ENCODE measurements around the gene SF3A2.
"Not testable (repeated sequence)": the region's sequence is repeated elsewhere in the genome, so short reads cannot be mapped to it uniquely, and the experiment has no call there.

SF3A2 gene

DNA sequence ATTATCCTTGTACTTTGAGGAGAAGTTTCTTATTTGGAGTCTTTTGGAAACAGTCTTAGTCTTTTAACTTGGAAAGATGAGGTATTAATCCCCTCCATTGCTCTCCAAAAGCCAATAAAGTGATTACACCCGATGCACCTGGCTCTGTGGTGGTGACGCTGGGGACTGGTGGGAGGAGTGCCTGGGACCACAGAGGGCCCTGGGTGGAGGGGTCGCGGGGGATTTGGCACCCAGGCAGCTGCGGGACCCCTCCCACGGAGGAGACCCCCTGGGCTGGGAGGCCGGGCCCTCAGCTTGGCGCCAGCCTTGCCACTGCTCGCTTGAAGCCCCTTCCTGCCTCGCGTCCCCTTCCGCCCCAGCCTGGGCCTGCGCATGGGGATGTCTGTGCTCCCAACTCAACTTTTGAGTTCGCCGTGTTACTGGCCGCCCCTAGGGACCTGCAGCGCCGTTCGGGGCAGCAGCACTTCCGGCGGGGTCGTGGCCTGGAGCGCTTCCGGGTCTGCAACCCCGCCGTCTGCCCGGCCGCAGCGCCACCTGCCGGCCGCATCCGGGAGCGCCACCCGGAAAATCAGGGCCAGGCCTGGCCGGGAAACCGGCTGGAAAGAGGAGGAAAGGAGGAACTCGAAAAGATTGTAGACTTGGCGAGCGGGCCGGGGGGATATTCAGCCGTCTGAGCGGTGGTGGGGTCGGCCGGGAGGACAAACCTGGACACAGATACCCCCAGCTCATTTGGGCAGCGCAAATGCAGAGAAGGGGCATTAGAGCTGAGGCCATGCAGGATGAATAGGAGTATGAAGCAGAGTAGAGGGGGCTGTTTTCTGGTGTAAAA is 36.9 kb downstream of the SF3A2 start:
- peak; percentile 85 for DNase-seq (ENCODE audit: low spot score)

DNA sequence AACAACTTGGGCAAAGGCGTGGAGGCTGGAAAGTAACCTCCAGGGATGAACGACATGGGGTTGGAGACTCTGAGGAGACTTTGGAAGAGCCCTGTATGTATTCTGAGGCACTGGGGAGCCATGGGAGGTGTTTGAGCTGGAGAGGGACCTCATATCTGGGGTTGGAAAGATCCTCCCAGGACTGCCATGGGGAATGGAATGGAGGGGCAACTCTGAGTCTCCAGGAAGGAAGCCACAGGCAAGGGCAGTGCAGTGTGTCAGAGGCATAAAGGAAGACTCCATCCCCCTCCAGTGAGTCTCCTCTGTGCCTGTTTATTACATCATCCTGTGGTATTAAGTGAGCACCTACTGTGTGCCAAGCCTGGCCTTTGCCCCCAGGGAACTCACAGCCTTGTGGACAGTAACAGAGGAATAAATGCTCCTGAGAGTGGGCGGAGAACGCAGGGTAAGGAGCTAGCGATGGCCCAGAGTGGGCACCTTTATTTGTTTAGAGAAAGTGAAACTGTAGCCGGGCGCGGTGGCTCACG is 37.6 kb downstream of the SF3A2 start:
- no peak for DNase-seq (ENCODE audit: low spot score)

DNA sequence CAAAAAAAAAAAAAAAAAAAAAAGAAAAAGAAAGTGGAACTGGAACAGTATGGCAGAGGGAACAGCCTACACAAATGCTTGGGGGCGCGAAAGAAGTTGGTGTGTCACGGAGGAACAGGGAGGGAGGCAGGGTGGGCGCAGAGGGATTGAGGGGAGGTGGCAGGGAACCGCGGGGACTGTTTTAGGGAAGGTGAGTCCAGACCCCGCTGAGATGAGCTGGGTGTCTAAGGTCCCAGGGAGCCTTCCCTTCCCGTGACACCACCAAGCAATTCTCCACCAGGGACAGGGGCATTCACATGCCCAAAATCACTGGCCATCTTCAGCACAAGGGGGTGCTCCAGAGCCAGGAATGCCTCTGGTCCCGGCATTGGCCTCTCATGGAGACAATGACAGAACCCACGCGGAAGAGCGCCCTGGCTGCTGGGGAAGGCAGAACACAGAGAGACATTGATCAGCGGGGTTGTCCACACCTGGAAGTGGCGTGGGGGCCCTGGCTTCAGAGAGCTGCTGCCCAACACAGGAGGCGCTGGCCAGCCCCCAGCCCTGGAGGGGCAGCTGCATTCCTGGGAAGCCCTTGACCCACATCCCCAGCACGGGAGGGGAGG is 38.4 kb downstream of the SF3A2 start:
- peak; percentile 77 for DNase-seq (ENCODE audit: low spot score)

DNA sequence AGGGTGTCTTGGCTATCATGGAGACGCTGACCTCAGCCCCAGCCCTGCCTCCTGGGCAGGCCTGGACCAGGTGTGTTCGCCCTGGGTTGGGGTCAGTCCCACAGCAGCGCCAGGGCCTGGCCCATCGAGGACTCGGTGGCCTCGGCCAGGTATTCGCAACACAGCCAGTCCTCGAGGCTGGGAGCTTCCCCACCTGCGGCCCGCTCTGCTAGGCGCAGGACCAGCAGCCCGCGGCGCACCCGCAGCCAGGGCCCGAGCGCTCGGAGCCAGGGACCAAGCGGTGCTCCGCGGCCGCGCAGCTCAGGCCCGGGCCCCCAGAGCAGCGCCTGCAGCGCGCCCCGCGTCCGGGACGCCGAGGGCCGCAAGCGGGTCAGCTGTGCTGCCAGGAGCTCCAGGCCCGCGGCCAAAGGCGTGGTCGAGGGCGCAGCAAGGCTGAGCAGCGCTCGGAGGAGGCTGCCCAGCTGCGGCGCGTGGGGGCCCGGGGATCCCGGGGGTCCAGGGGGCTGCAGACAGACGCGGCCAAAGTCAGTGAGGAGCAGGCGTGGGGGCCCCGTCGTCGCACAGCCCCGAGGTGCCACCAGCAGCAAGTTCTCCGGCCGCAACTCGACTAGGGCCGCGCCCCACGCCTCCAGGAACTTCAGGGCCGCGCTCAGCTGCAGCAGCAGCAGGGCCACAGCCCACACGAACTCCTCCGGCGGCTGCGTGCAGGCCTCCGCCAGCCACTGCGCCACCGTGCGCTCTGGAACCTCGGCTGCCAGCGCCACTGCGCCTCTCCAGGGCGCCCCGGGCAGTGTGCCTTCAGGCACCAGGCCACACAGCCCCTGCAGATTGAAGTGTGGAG is 39.2 kb downstream of the SF3A2 start:
- DNase-seq (ENCODE audit: low spot score) = no peak

DNA sequence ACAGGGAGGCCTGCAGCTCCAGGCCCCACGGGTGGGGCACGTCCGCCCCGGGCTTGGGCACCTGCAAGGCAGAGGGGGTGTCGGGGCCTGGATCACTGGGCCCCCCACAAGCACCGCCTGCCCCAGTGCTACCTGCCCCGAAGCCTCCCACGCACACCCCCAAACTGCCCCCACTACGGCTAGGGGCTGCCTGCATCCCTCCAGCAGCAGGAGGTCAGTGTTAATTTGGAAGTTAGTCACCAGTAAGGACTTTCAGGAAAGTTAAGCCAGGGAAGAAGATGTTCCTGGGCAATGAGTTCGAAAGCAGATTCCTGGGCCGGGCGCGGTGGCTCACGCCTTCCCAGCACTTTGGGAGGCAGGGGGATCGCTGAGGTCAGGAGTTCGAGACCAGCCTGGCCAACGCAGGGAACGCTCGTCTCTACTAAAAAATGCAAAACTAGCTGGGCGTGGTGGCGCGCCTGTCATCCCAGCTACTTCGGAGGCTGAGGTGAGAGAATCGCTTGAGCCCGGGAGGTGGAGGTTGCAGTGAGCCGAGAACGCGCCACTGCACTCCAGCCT is 39.9 kb downstream of the SF3A2 start:
- no peak for DNase-seq (ENCODE audit: low spot score)

DNA sequence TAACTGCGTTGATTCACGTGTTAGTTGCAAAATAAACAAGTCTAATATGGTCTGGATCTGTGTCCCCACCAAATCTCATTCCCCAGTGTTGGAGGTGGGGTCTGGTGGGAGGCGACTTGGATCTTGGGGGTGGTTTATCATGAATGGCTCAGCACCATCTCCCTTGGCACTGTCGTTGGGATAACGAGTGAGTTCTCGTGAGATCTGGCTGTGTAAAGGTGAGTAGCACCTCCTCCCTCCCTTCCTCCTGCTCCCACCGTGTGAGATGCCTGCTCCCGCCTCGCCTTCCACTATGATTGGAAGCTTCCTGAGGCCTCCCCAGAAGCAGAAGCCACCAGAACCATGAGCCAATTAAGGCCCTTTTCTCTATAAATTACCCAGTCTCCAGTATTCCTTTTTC is 40.5 kb downstream of the SF3A2 start:
- no peak for DNase-seq (ENCODE audit: low spot score)

DNA sequence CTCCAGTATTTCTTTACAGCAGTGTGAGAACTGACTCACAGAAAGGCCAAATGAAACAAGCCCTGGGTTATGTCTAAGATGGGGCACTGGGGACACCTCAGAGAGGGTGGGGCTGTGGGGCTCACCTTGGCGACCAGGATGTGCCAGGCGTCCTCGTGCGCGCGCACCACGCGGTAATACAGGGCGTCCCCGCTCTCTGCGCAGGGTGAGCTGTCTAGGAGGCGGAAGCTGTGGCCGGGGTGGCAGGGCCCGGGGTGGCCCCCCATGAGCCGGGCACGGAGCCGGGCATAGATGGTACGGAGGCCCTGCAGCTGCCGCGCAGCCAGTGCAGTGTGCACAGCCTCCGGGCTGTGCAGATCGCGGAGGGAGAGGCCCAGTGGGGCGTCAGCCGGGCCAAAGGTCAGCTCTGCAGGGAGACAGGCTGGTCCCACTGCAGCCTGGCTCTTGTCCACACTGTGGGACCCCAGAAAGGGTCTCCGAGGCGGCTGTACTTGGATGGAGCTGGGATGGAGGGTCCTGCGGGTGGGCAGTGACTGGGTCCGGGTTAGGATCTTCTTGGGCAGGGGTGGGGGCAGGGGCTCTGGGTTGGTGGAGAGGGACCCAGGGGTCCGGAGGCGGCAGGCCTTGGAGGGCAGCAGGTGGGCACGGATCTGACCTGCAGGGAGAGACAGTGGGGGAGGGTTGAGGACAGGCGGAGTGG is 42.0 kb downstream of the SF3A2 start:
- DNase-seq (ENCODE audit: low spot score) = no peak

DNA sequence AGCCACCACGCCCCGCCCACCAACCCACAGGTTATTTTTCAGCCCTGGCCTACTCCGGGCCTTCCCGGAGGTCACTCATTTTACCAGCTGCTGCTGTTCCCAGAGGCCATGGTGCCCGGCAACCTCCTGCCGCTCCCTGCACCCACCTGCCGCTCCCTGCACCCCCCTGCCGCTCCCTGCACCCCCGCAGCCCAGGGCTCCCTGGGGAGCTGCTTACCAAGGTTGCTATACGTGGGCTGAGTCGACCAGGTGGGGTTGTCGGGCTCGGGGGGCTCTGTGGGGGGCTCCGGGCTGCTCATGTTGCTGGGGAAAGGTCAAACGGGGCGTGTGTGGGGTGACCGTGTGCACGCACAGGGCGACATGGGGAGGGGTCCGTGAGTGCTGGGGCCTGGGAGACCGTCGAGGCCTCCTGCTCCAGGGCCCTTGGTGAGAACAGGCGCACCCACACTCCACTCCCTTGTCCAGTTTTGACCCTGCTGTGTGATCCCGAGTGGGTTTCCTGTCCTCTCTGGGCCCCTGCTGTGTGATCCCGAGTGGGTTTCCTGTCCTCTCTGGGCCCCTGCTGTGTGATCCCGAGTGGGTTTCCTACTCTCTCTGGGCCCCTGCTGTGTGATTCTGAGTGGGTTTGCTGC is 44.1 kb downstream of the SF3A2 start:
- DNase-seq (ENCODE audit: low spot score) = no peak

DNA sequence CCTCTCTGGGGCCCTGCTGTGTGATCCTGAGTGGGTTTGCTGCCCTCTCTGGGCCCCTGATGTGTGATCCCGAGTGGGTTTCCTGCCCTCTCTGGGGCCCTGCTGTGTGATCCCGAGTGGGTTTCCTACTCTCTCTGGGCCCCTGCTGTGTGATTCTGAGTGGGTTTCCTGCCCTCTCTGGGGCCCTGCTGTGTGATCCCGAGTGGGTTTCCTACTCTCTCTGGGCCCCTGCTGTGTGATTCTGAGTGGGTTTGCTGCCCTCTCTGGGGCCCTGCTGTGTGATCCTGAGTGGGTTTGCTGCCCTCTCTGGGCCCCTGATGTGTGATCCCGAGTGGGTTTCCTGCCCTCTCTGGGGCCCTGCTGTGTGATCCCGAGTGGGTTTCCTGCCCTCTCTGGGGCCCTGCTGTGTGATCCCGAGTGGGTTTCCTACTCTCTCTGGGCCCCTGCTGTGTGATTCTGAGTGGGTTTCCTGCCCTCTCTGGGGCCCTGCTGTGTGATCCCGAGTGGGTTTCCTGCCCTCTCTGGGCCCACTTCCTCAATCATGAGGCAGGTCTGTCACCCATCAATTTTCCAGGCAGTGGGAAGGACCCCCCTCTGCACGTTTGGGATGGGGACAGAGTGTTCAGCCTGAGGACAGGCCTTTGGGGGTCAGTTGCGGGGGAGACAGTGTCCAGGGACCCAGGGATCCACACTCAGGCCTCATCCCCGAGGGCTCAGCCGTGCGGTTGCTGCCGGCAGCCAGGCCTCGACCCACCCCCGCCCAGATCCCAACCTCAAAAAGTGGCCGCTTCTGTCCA is 44.8 kb downstream of the SF3A2 start:
- not testable (repeated sequence) for DNase-seq (ENCODE audit: low spot score)

DNA sequence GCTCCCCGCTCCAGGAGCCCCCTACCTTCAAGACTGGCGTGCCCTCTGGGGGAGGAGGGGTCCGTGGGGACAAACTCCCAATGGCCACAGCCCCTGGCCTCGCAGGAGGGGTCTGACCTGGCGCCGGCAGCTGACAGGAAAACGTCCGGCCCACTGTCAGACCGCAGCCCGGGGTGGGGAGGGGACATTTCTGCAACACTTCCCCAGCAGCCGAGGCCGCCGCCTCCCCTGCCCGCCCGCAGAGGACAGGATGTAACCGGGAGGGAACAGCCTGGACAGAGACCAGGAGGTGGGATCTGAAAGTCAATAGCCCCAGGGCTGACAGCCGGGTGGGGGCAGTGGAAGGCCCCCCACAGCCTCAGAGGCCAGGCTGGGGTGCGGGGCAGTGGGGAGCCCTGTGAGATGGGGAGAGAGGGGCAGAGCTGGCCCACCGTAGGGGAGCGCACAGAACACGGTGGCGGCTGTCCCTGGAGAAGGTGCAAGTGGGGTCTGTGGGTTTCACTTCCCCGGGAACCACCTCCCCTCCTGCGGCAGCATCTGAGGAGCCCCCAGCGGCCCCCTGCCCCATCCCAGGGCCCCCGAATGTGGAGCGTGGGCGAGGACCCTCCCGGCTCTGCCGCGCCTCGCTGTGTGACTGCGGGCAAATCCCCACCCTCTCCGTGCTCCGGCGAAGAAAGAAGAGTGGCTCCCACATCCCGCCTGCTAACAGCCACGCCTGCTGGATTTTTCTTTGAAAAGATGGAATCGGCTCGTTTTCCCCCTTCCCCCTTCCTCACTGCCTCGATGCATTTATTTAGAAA is 45.6 kb downstream of the SF3A2 start, which contains the start of gene PEAK3:
Gene PEAK3, minus strand, starts transcription at position 114 of the 800 bp plus-strand sequence. CDS start 1,244 bp downstream, outside the sequence.
- DNase-seq (ENCODE audit: low spot score) = no peak

DNA sequence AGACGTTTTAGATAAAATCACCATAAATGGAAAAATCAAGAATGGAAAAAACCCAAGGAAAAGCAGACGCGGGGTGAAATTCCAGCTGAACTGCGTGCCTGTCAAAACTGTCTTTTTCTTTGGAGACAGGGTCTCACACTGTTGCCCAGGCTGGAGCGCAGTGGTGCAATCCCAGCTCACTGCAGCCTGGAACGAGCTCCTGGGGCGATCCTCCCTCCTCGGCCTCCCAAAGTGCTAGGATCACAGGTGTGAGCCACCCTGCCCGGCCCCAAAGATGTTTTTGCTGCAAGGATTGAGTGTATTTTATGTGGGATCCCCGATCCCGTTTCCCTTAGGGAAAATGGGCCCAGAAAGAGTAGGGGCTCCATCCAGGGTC is 46.2 kb downstream of the SF3A2 start:
- DNase-seq (ENCODE audit: low spot score) = no peak

DNA sequence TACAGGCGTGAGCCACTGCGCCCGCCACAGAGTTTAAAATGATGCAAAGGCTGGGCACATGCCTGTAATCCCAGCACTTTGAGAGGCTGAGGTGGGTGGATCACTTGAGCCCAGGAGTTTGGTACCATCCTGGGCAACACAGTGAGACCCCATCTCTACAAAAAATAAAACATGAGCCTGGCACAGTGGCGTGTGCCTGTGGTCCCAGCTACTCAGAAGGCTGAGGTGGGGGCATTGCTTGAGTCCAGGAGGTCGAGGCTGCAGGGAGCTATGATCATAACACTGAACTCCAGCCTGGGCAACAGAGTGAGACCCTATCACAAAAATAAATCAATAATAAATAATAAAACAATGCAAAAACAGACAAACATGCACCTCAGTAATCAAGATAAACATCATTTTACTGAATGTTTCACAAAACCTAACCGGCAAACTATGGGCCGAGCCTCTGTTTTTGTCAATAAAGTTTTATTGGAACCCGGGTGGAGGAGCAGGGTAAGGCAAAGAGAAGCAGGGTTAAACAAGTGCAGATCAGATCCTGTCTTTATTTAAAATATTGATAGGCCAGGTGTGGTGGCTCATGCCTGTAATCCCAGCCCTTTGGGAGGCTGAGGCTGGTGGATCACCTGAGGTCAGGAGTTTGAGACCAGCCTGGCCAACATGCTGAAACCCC is 47.3 kb downstream of the SF3A2 start:
- no peak for DNase-seq (ENCODE audit: low spot score)

DNA sequence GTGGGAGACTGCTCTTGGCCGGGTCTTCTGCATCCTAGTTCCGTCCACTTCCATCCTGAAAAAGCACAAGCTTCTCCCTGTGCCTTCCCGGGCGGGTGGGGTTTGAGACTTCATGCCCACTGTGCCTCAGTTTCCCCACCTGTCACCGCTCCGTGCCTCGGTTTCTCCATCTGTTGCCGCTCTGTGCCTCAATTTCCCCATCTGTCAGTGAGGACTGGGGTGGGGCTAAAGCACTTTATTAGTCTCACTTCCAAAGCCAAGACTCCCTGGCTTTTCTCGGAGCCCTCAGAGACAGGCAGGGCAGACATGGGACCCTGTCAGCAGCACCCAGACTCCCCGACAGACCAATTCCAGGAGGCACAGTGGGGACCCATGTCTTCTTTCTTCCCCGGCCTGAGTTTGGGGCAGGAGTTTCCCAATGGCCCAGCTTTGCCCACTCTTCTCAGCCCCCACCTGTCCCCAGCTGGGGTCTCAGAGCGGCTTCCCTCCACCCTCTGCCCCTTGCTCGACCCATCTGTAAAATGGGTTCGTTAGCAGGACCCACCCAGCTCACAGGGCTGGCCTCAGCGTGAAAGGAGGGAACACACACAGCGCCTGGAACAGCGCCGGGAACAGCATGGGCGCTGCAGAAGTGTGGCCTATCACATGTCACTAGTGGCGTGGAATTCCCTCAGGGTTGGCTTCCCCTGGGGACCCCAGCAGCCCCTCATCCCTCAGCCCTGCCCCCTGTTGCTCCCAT is 49.9 kb downstream of the SF3A2 start:
- DNase-seq (ENCODE audit: low spot score) = no peak

DNA sequence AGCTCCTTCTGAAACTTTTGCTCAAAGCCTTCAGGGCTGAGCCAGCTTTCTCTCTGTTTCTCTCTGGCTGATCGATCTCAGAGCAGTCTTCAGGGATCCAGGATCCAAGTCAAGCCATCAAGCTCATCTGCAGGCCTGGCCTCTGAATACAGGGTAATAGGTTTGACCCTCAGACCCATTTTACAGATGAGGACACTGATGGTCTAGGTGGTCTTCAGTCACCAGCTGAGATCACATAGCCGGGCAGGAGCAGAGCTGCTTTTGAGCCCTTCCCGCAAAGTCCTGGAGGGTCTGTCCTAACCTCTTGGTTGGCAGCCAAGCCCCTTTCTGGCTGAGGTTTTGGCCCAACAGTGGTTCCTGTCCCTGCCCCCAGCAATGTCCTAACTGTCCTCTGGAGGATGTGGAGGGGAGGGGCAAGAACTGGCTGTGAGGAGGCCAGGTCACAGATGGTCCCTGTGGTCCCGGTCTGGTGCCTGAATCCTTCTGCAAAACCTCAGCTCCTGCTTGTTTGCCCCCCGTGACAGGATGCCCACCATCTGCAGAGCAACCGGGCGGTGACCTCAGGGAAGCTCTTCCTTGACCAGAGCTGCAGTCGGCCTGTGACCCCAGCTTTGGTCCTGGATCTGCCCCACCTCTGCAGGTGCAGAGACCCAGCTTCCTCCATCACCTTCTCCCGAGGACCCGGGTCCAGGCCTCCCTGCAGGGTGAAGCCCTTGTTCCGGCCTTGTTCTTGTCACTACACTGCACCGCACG is 51.1 kb downstream of the SF3A2 start:
- DNase-seq (ENCODE audit: low spot score) = no peak

DNA sequence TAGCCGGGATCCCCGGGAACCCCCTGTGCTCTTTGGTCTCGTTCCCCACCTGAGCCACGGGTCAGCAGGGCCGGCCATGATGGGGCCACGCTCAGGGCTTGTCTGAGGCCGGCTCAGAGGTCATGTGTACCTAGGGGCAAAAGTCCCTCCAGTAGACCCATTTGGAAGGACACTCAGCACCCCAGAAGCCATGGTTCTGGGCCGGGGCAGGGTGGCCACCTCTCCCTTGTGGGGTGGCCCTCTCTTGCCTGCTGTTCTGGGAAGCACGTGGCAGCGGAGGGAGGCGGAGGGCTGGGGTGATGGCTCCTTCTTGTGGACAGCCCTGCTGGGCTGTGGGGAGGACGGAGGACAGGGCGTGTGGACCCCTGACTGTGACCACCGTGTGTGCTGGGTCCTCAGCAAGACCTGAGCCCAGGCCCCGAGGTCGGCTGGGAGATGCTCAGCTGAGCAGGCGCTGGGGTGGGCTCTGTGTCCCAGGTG is 51.8 kb downstream of the SF3A2 start:
- DNase-seq (ENCODE audit: low spot score) = no peak

DNA sequence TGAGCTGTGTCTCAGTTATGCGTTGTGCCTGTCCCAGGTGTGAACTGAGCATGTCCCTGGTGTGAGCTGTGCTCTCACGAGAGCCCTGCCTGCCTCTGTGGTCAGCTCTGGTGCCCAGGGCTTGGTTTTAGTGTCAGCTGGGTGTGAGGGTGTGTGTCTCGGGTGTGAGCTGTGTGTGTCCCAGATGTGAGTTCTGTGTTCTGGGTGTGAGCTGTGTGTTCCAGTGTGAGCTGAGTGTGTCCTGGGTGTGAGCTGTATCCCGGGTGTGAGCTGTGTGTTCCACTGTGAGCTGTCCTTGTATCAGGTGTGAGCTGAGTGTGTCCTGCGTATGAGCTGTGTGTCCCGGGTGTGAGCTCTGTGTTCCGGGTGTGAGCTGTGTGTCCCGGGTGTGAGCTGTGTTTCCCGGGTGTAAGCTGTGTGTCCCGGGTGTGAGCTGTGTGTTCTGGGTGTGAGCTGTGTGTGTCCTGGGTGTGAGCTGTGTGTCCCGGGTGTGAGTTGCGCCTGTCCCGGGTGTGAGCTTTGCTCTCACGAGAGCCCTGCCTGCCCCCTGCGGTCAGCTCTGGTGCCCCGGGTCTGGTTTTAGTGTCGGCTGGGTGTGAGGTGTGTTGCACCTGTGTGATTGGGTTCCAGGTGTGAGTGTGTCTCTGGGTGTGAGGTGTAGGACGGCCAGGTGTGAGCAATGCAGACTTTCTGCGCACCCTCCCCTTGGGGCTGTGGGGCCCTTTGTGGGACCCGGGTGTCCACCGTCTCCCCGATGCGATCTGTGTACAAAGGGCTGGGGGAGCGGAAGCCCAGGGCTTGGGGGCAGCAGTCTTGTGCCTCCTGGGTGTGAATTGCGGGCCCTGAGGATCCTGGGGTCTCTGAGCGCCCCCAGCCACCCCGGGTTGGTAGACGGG is 52.4 kb downstream of the SF3A2 start:
- DNase-seq (ENCODE audit: low spot score) = no peak

Data from SK-N-DZ (cell line).